ENCODE data around the gene EPS8L3. TPM values are rescaled to one million over a fixed set of nuclear protein-coding genes. Genes with fewer than 3 reads are reported as not detected.

EPS8L3 gene
- total RNA-seq, 5 donors from 2014 or later (not counting 1 experiment from before 2014, with no cell fraction given), result 0.47 to 0.49 TPM; not detected in 3

DNA sequence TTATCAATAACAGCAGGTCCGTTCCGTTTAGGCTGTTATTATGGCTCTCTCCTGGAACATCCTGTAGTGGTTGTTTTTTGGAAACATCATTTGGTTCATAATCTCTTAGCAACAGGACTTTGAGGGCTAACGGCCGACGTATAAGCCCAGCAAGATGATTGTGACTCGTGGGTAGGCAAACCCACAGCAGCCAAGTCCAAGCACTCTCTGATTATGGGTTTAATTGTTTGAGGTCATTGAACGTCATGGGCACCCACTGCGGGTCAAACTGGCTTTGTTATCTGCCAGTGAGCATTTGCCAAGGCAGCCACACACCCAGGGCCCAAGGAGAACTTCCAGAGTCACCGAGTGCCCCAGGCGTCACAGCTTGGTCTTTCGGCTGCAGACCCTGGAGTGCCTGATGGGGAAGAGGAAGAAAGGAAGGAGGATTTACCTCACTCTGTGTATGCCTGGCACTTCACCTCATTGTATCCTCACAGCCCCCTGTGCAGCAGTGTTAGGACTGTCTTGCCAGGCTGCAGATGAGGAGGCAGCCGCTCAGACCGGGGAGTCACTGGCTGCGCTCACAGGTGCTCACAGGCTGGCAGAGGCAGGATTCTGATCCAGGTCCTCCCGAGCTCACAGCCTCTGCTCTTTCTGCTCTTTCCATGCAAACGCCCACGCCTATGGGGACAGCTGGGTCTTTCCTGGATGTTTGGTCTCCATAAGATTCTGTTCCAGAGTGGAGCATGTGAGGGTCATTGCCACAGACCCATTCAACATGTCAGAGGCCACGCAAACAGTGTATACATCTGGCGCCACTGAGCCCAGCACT is 30.8 kb upstream of the EPS8L3 start:
- DNase-seq (peak in 2 of 35 experiments; percentile 12 to 13), ATAC-seq (replicated peaks in 1 of 4) (no peak)
- peak overlapping the region; percentile 69 to 74 for H3K27ac Mint-ChIP-seq
- H3K9me3 ChIP-seq, result no peaks in the 10 kb centered on the region
- no peak overlapping the region for H3K4me3 Mint-ChIP-seq
- ChIA-PET POLR2A (no interaction called here), CTCF (interaction anchor here in 1 of 2 donors (1.6 kb wide), 1 partner anchor 190 kb away, joined by 5 read pairs; the partner anchor contains the start of gene AHCYL1)
- peaks cover 69 to 85% (median 76%) of the 10 kb centered on the region in 3 donors for H3K4me1 Mint-ChIP-seq
- H3K4me1 ChIP-seq (ENCODE audit: control insufficient read depth in 1 of 2, extremely low read depth in 1 of 2, insufficient read depth in 2 of 2, low read length in 2 of 2), result peaks cover 27 to 79% of the 10 kb centered on the region in 2 experiments
- no peaks in the 10 kb centered on the region for H3K27me3 Mint-ChIP-seq
- no peak overlapping the region for H3K4me3 ChIP-seq (ENCODE audit: control insufficient read depth in 1 of 2, extremely low read depth in 1 of 2, low read length in 1 of 2)
- H3K36me3 Mint-ChIP-seq, result no peaks in the 10 kb centered on the region
- 89% methylated on average over 12 of the region's 19 CpGs for WGBS (ENCODE audit: insufficient coverage)
- H3K27me3 ChIP-seq (replicated peaks in 1 of 2; ENCODE audit: control insufficient read depth in 2 of 2, extremely low read depth in 1 of 2, insufficient read depth in 2 of 2, low read length in 1 of 2), result no peaks in the 10 kb centered on the region
- no peaks in the 10 kb centered on the region for H3K9me3 Mint-ChIP-seq
- H3K27ac ChIP-seq (ENCODE audit: low read length), result no peak overlapping the region
- H3K36me3 ChIP-seq (ENCODE audit: control insufficient read depth in 2 of 2, extremely low read depth in 1 of 2, insufficient read depth in 1 of 2, low read length in 1 of 2), result no peaks in the 10 kb centered on the region

- H3K9me3 Mint-ChIP-seq, result no peaks in the 10 kb centered on the region
- Histone ChIP-seq H3K4me3 (ENCODE audit: control insufficient read depth in 1 of 2, extremely low read depth in 1 of 2, low read length in 1 of 2) (no peak overlapping the region), H3K27me3 (replicated peaks in 1 of 2; ENCODE audit: control insufficient read depth in 2 of 2, extremely low read depth in 1 of 2, insufficient read depth in 2 of 2, low read length in 1 of 2) (no peaks in the 10 kb centered on the region), H3K36me3 (ENCODE audit: control insufficient read depth in 2 of 2, extremely low read depth in 1 of 2, insufficient read depth in 1 of 2, low read length in 1 of 2) (no peaks in the 10 kb centered on the region), H3K4me1 (ENCODE audit: control insufficient read depth in 1 of 2, extremely low read depth in 1 of 2, insufficient read depth in 2 of 2, low read length in 2 of 2) (peaks cover 28 to 80% of the 10 kb centered on the region in 2 experiments), H3K9me3 (no peaks in the 10 kb centered on the region), H3K27ac (ENCODE audit: low read length) (peak overlapping the region; percentile 53)
- no peak overlapping the region for H3K4me3 Mint-ChIP-seq
- H3K36me3 Mint-ChIP-seq, result no peaks in the 10 kb centered on the region
- peak overlapping the region; percentile 74 to 86 for H3K27ac Mint-ChIP-seq
- ChIA-PET POLR2A (interaction anchor here (0.7 kb wide), 3 partner anchors 9 to 508 kb away, joined by 3 to 13 read pairs (median 4); no protein-coding TSS in a partner anchor), CTCF (interaction anchor here in 1 of 2 donors (0.6 to 1.6 kb wide), 3 partner anchors 19 to 1014 kb away, joined by 3 to 5 read pairs (median 3); partner anchors contain the start of gene AHCYL1)
- peaks cover 71 to 88% (median 80%) of the 10 kb centered on the region in 3 donors for H3K4me1 Mint-ChIP-seq
- ATAC-seq (replicated peaks in 1 of 4) (peak in 2 of 4 experiments; percentile 18 to 51), DNase-seq (peak in 29 of 35 experiments; percentile 19 to 75 (median 45))
- no peaks in the 10 kb centered on the region for H3K27me3 Mint-ChIP-seq
- 12% methylated on average over 3 of the region's 11 CpGs for WGBS (ENCODE audit: insufficient coverage)
Measured at GRCh38 chr1:109793486-109794318, 30.0 kb upstream of the EPS8L3 start.

DNA sequence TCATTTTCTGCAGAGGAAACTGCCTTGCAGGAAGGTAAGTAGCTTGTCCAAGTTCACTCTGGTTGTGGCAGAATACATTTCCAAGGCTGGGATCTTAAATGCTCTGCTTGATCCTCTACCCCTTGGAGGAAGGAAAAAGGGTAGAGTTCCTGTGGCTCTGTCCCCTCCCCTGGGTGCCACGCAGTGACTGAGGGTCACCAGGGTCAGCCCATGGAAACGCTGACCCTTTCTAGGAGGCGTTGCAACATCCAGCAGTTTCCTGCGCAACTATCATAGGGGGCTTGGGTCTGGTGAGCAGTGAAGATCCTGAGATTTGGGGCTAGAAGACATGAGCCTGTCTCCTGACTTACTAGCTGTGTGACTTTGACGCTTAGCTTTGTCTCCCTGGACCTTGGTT is 29.4 kb upstream of the EPS8L3 start:
- Mint-ChIP-seq H3K4me3 (no peak overlapping the region), H3K27me3 (no peaks in the 10 kb centered on the region), H3K4me1 (peaks cover 68 to 91% (median 80%) of the 10 kb centered on the region in 3 donors), H3K9me3 (no peaks in the 10 kb centered on the region), H3K36me3 (no peaks in the 10 kb centered on the region), H3K27ac (peak overlapping the region; percentile 74 to 86)
- POLR2A ChIA-PET, result interaction anchor here (0.7 to 1.3 kb wide), 4 partner anchors 9 to 508 kb away, joined by 3 to 13 read pairs (median 5); no protein-coding TSS in a partner anchor
- Histone ChIP-seq H3K9me3 (no peaks in the 10 kb centered on the region), H3K4me1 (ENCODE audit: control insufficient read depth in 1 of 2, extremely low read depth in 1 of 2, insufficient read depth in 2 of 2, low read length in 2 of 2) (peaks cover 28 to 81% of the 10 kb centered on the region in 2 experiments), H3K36me3 (ENCODE audit: control insufficient read depth in 2 of 2, extremely low read depth in 1 of 2, insufficient read depth in 1 of 2, low read length in 1 of 2) (no peaks in the 10 kb centered on the region), H3K27ac (ENCODE audit: low read length) (peak overlapping the region; percentile 53), H3K27me3 (replicated peaks in 1 of 2; ENCODE audit: control insufficient read depth in 2 of 2, extremely low read depth in 1 of 2, insufficient read depth in 2 of 2, low read length in 1 of 2) (no peaks in the 10 kb centered on the region), H3K4me3 (ENCODE audit: control insufficient read depth in 1 of 2, extremely low read depth in 1 of 2, low read length in 1 of 2) (no peak overlapping the region)
- 73% methylated on average over 2 of the region's 5 CpGs for WGBS (ENCODE audit: insufficient coverage)
- ATAC-seq (replicated peaks in 1 of 4) (no peak), DNase-seq (no peak)
- CTCF ChIA-PET, result interaction anchor here (0.6 to 1.8 kb wide), 3 partner anchors 18 to 191 kb away, joined by 3 to 5 read pairs (median 4); partner anchors contain the start of gene AHCYL1 (in 1 of the 2)

DNA sequence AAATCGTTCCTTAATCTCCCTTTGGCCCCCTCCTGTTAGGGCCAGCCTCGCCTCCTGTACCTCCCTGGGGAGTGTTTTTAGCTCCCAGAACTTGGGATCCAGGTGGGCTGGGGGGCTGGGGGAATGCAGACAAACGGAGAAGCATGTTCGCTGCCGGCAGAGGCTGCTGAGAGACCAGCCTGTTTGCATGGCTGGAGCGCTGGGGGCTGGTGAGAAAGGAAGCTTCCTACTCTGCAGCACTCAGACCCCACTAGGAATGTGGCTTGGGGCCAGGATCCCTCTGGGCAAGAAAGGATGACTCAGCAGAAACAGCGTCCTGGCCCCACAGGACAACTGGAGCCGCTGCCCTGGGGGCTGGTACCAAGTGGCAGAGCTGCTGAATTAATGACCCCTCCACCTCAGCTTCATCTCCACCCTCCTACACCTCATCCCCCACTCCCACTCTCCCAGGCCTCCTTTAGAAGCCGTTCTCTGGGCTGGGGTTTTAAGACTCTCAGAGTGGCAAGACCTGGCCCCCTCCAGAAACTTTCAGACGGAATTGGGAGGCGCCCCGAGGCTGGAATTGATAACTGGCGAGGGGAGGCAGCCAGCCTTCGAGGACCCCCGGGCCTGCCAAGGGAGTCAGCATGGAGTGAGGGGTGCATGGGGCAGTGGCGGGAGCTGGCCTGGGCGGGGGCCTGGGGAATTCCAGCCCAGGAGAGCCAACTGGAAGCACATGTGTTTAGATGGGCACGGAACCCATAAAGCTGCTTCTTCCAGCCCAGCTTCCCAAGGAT is 28.5 kb upstream of the EPS8L3 start:
- ChIA-PET POLR2A (interaction anchor here in 1 of 2 donors (1.3 kb wide), 1 partner anchor 10 kb away, joined by 6 read pairs; no protein-coding TSS in a partner anchor), CTCF (interaction anchor here (1.1 to 2.4 kb wide), 4 partner anchors 9 to 193 kb away, joined by 3 to 20 read pairs (median 8); partner anchors contain the start of gene AHCYL1 (in 1 of the 2))
- H3K4me3 Mint-ChIP-seq, result no peak overlapping the region
- no peak for ATAC-seq (replicated peaks in 1 of 4)
- Histone ChIP-seq H3K4me3 (ENCODE audit: control insufficient read depth in 1 of 2, extremely low read depth in 1 of 2, low read length in 1 of 2) (no peak overlapping the region), H3K9me3 (no peaks in the 10 kb centered on the region), H3K27me3 (replicated peaks in 1 of 2; ENCODE audit: control insufficient read depth in 2 of 2, extremely low read depth in 1 of 2, insufficient read depth in 2 of 2, low read length in 1 of 2) (no peaks in the 10 kb centered on the region), H3K27ac (ENCODE audit: low read length) (no peak overlapping the region), H3K36me3 (ENCODE audit: control insufficient read depth in 2 of 2, extremely low read depth in 1 of 2, insufficient read depth in 1 of 2, low read length in 1 of 2) (no peaks in the 10 kb centered on the region), H3K4me1 (ENCODE audit: control insufficient read depth in 1 of 2, extremely low read depth in 1 of 2, insufficient read depth in 2 of 2, low read length in 2 of 2) (peaks cover 25 to 78% of the 10 kb centered on the region in 2 experiments)
- no peaks in the 10 kb centered on the region for H3K27me3 Mint-ChIP-seq
- H3K4me1 Mint-ChIP-seq, result peaks cover 59 to 88% (median 75%) of the 10 kb centered on the region in 3 donors
- 91% methylated on average over 10 of the region's 18 CpGs for WGBS (ENCODE audit: insufficient coverage)
- H3K27ac Mint-ChIP-seq, result peak overlapping the region in 1 of 2 donors; percentile 94
- H3K9me3 Mint-ChIP-seq, result no peaks in the 10 kb centered on the region
- no peak for DNase-seq
- no peaks in the 10 kb centered on the region for H3K36me3 Mint-ChIP-seq

DNA sequence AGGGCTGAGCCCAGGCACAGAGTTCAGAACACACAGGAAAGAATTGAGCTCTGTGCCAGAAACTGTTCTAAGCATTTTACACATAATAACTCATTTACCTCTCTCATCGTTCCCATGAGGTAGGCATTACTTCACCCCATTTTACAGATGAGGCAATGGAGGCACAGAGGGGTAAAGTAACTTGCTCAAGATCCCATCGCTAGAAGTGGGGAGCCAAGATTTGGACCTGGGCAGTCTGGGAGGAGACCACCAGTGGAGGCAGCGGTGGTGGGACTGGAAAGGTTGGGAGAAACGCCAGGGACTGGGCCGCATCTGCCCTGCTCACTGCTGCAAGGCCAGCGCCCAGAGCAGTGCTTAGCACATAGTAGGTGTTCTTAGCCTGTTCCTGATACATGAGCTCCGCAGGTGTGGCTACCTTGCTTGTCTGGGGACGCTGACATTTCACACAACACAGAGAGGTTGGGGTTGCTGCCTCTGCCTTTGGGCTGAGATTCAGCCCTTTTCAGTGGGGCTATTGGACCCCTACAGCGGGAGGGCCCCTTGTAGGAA is 27.8 kb upstream of the EPS8L3 start:
- Histone ChIP-seq H3K27me3 (replicated peaks in 1 of 2; ENCODE audit: control insufficient read depth in 2 of 2, extremely low read depth in 1 of 2, insufficient read depth in 2 of 2, low read length in 1 of 2) (no peaks in the 10 kb centered on the region), H3K27ac (ENCODE audit: low read length) (peak overlapping the region; percentile 84), H3K4me1 (ENCODE audit: control insufficient read depth in 1 of 2, extremely low read depth in 1 of 2, insufficient read depth in 2 of 2, low read length in 2 of 2) (peaks cover 25 to 78% of the 10 kb centered on the region in 2 experiments), H3K9me3 (no peaks in the 10 kb centered on the region), H3K4me3 (ENCODE audit: control insufficient read depth in 1 of 2, extremely low read depth in 1 of 2, low read length in 1 of 2) (no peak overlapping the region), H3K36me3 (ENCODE audit: control insufficient read depth in 2 of 2, extremely low read depth in 1 of 2, insufficient read depth in 1 of 2, low read length in 1 of 2) (no peaks in the 10 kb centered on the region)
- Mint-ChIP-seq H3K27ac (peak overlapping the region; percentile 90 to 94), H3K36me3 (no peaks in the 10 kb centered on the region), H3K9me3 (no peaks in the 10 kb centered on the region), H3K27me3 (no peaks in the 10 kb centered on the region), H3K4me3 (peak overlapping the region in 1 of 3 donors; percentile 59), H3K4me1 (peaks cover 56 to 87% (median 71%) of the 10 kb centered on the region in 3 donors)
- ChIA-PET CTCF (interaction anchor here (0.7 to 2.4 kb wide), 15 partner anchors 10 to 245 kb away, joined by 3 to 24 read pairs (median 4); partner anchors contain the start of genes AHCYL1 (in 1 of the 2) and GSTM1 (in 1 of the 2)), POLR2A (interaction anchor here in 1 of 2 donors (1.3 kb wide), 1 partner anchor 9 kb away, joined by 6 read pairs; no protein-coding TSS in a partner anchor)
- DNase-seq (no peak), ATAC-seq (replicated peaks in 1 of 4) (no peak)
- 93% methylated on average over 7 of the region's 9 CpGs for WGBS (ENCODE audit: insufficient coverage)
